GM18508 (cell line): ENCODE data around the gene ENO1.

Experiments used
- ATAC-seq: cut with Tn5 transposase; IDR thresholded peaks from one replicate; pipeline ENCODE4 v1.9.1; 2021; ENCODE audit warnings: moderate number of reproducible peaks; ENCODE audit not compliant: insufficient read depth, unreplicated experiment

ENO1 gene

GRCh38 chr1:8816264-8816663 lies 62.2 kb downstream of the ENO1 start:
- no peak for ATAC-seq

- no peak for ATAC-seq
These were observed 62.8 kb downstream of the ENO1 start for GRCh38 chr1:8815582-8816151.

- ATAC-seq: no peak
These were observed 63.6 kb downstream of the ENO1 start for GRCh38 chr1:8814865-8815264.

DNA sequence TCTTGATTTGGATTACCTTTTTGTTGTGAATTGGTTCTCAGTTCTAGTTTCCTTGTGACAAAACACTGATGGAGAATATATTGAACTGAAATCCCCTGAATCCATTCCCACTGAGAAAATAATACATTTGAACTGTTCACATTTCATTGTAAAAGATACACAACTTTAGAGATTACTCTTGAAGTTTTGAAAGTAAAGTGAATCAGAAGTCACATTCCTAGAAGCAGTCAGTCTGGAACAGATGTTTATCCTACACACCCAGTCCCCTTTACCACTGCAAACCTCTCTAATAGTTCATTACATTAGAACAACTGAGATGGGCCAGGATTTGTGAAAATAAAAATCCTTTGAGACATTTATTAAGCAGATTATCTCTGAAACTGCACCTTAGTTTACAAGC lies 64.5 kb downstream of the ENO1 start:
- ATAC-seq: no peak

GRCh38 chr1:8813016-8813763 lies 65.3 kb downstream of the ENO1 start:
- no peak for ATAC-seq

GRCh38 chr1:8812081-8812480 lies 66.4 kb downstream of the ENO1 start:
- ATAC-seq: no peak
